Measurements from ENCODE around the gene PIGZ. TPM values are rescaled to one million over a fixed set of nuclear protein-coding genes. Genes with fewer than 3 reads are reported as not detected.

The PIGZ gene
- total RNA-seq, 2 donors from 2014 or later: 63.7 to 126 TPM

GRCh38 chr3:196983186-196983585 is 14.6 kb upstream of the PIGZ start:
- Histone ChIP-seq H3K9ac (ENCODE audit: low read depth in 2 of 2, low read length in 2 of 2) (no peak overlapping the region), H3K27ac (no peak overlapping the region), H3K4me1 (no peaks in the 10 kb centered on the region), H3K4me3 (no peak overlapping the region), H3K27me3 (no peaks in the 10 kb centered on the region), H3K9me3 (no peaks in the 10 kb centered on the region), H3K36me3 (no peaks in the 10 kb centered on the region)
- intact Hi-C loops (cut with DNase I): no loop called here
- TF ChIP-seq CTCF (IDR thresholded peaks at IDR 0.05): no peak
- no peak for DNase-seq

GRCh38 chr3:196981657-196982056 is 13.0 kb upstream of the PIGZ start:
- intact Hi-C loops (cut with DNase I): no loop called here
- Histone ChIP-seq H3K36me3 (no peaks in the 10 kb centered on the region), H3K9ac (ENCODE audit: low read depth in 2 of 2, low read length in 2 of 2) (no peak overlapping the region), H3K4me1 (no peaks in the 10 kb centered on the region), H3K4me3 (no peak overlapping the region), H3K9me3 (no peaks in the 10 kb centered on the region), H3K27me3 (no peaks in the 10 kb centered on the region), H3K27ac (no peak overlapping the region)
- TF ChIP-seq CTCF (IDR thresholded peaks at IDR 0.05): no peak
- no peak for DNase-seq

- Histone ChIP-seq H3K27me3 (no peaks in the 10 kb centered on the region), H3K4me3 (no peak overlapping the region), H3K4me1 (no peaks in the 10 kb centered on the region), H3K27ac (no peak overlapping the region), H3K36me3 (no peaks in the 10 kb centered on the region), H3K9ac (ENCODE audit: low read depth in 2 of 2, low read length in 2 of 2) (no peak overlapping the region), H3K9me3 (no peaks in the 10 kb centered on the region)
- no peak for DNase-seq
- intact Hi-C loops (cut with DNase I): no loop called here
- no peak for TF ChIP-seq CTCF (IDR thresholded peaks at IDR 0.05)
Measured at GRCh38 chr3:196979545-196979944, 10.9 kb upstream of the PIGZ start.

- Histone ChIP-seq H3K27ac (no peak overlapping the region), H3K36me3 (no peaks in the 10 kb centered on the region), H3K9ac (ENCODE audit: low read depth in 2 of 2, low read length in 2 of 2) (no peak overlapping the region), H3K9me3 (no peaks in the 10 kb centered on the region), H3K27me3 (no peaks in the 10 kb centered on the region), H3K4me1 (no peaks in the 10 kb centered on the region), H3K4me3 (no peak overlapping the region)
- TF ChIP-seq CTCF (IDR thresholded peaks at IDR 0.05): no peak
- no peak for DNase-seq
- intact Hi-C loops (cut with DNase I): no loop called here
Measured at GRCh38 chr3:196976941-196977340, 8.3 kb upstream of the PIGZ start.

GRCh38 chr3:196975349-196975748 is 6.7 kb upstream of the PIGZ start:
- no peak for TF ChIP-seq CTCF (IDR thresholded peaks at IDR 0.05)
- H3K9me3 ChIP-seq: no peaks in the 10 kb centered on the region
- H3K9ac ChIP-seq (ENCODE audit: low read depth in 2 of 2, low read length in 2 of 2): no peak overlapping the region
- intact Hi-C loops (cut with DNase I): no loop called here
- H3K27ac ChIP-seq: no peak overlapping the region
- no peaks in the 10 kb centered on the region for H3K4me1 ChIP-seq
- H3K36me3 ChIP-seq: no peaks in the 10 kb centered on the region
- DNase-seq: no peak
- H3K27me3 ChIP-seq: no peaks in the 10 kb centered on the region
- no peak overlapping the region for H3K4me3 ChIP-seq

- H3K36me3 ChIP-seq: no peaks in the 10 kb centered on the region
- H3K4me3 ChIP-seq: no peak overlapping the region
- no peaks in the 10 kb centered on the region for H3K27me3 ChIP-seq
- DNase-seq: no peak
- no peak overlapping the region for H3K27ac ChIP-seq
- H3K9me3 ChIP-seq: no peaks in the 10 kb centered on the region
- no peak overlapping the region for H3K9ac ChIP-seq (ENCODE audit: low read depth in 2 of 2, low read length in 2 of 2)
- intact Hi-C loops (cut with DNase I): no loop called here
- no peaks in the 10 kb centered on the region for H3K4me1 ChIP-seq
- TF ChIP-seq CTCF (IDR thresholded peaks at IDR 0.05): no peak
Measured at GRCh38 chr3:196974661-196975060, 6.0 kb upstream of the PIGZ start.
